A549 (cell line): ENCODE results near the gene MGMT.

ENCODE experiments used
- CBX2 ChIP-seq: fragments of 200-600 bp; sonication (generic); IDR thresholded peaks from 2 replicates; pipeline ENCODE4 v1.6.1; 2016; ENCODE audit warnings: low read depth, mild to moderate bottlenecking, borderline replicate concordance
- CHD2 ChIP-seq: fragments of 150-350 bp; IDR thresholded peaks from 2 replicates; pipeline ENCODE4 v1.6.1; 2014; ENCODE audit warnings: low read length; ENCODE audit not compliant: partially characterized antibody
- GATA3 ChIP-seq: IDR thresholded peaks from 2 replicates; pipeline ENCODE4 v1.6.1; 2012; ENCODE audit warnings: borderline replicate concordance
- HEYL ChIP-seq: fragments of 250-450 bp; sonication (Bioruptor Pico); IDR thresholded peaks from 2 replicates; pipeline ENCODE4 v1.8.0; 2021; ENCODE audit warnings: mild to moderate bottlenecking, moderate library complexity
- JUN ChIP-seq, 2 experiments: fragments of >200 bp; sonication (Bioruptor Twin); formaldehyde crosslinking; IDR thresholded peaks; 2 replicates in 1 of 2; 3 replicates in 1 of 2; pipeline ENCODE4 v1.6.1; 2016 to 2017
- JUNB ChIP-seq: fragments of >200 bp; sonication (Bioruptor Twin); formaldehyde crosslinking; IDR thresholded peaks from 2 replicates; pipeline ENCODE4 v1.6.1; 2016
- POLR2A ChIP-seq: IDR thresholded peaks from 2 replicates; pipeline ENCODE4 v1.6.1; 2012; ENCODE audit warnings: mild to moderate bottlenecking, low read length
- POLR2AphosphoS2 ChIP-seq: conservative IDR thresholded peaks from 2 replicates; pipeline ENCODE4 v1.6.1; 2012; ENCODE audit warnings: low read length, improper control_type of control experiment, inconsistent platforms
- RAD21 ChIP-seq, 2 experiments: fragments of >200 bp in 1 of 2; sonication (Bioruptor Twin) in 1 of 2; formaldehyde crosslinking in 1 of 2; IDR thresholded peaks in 1 of 2; conservative IDR thresholded peaks in 1 of 2; 2 replicates in 1 of 2; 3 replicates in 1 of 2; pipeline ENCODE4 v1.6.1; 2012 to 2018; ENCODE audit warnings: inconsistent platforms in 1 of 2
- RCOR1 ChIP-seq: fragments of 150-350 bp; IDR thresholded peaks from 2 replicates; pipeline ENCODE4 v1.6.1; 2014; ENCODE audit warnings: antibody characterized with exemption, low read length, low read depth
- TF ChIP-seq, protein P1 (sequence below): IDR thresholded peaks from 2 replicates; pipeline ENCODE4 v1.6.1; 2012
- TF ChIP-seq, protein P2 (sequence below): fragments of >200 bp; sonication (Bioruptor Twin); formaldehyde crosslinking; IDR thresholded peaks from 3 replicates; pipeline ENCODE4 v1.5.1; 2016
- TF ChIP-seq, protein P3 (sequence below): fragments of >200 bp; sonication (Bioruptor Twin); formaldehyde crosslinking; IDR thresholded peaks from 3 replicates; pipeline ENCODE4 v1.6.1; 2016

DNA sequence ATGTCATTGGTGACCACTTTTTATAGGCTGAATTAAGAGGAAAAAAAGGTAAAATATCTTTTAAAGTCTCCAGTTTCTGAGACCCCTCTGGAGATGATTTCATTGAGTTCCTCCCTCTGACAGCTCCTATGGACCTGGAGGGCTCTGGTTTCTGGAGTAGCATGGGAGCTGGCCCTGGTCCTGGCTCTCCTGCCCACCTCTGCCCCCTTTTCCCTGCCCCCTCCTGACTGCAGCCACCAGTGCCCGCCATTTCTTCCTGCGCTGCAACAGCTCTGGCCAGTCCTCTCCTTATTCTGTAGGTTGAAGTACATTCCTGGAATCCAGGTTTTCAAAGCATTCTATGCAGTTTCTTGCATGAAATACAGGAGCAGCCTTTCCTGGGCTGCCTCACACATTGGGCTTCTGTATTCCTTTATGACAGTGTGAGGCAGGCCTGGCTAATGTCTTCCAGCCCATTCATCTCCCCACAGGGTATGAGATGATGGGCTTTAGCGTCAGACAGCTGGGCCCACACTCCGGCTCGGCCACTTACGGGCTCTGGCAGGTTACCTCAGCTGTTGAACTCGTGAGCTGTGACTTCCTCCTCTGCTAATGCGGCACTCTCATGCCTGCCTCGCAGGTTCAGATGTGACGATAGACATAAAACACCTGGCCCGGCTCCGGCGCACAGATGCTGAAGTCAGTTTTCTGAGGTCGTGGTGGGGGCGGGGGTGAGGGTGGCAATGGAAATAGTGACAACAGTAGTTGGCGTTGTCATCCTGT, 101.7 kb downstream of the MGMT start:
- TF ChIP-seq, protein P1, sequence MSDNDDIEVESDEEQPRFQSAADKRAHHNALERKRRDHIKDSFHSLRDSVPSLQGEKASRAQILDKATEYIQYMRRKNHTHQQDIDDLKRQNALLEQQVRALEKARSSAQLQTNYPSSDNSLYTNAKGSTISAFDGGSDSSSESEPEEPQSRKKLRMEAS: no peak
- TF ChIP-seq, protein P2, sequence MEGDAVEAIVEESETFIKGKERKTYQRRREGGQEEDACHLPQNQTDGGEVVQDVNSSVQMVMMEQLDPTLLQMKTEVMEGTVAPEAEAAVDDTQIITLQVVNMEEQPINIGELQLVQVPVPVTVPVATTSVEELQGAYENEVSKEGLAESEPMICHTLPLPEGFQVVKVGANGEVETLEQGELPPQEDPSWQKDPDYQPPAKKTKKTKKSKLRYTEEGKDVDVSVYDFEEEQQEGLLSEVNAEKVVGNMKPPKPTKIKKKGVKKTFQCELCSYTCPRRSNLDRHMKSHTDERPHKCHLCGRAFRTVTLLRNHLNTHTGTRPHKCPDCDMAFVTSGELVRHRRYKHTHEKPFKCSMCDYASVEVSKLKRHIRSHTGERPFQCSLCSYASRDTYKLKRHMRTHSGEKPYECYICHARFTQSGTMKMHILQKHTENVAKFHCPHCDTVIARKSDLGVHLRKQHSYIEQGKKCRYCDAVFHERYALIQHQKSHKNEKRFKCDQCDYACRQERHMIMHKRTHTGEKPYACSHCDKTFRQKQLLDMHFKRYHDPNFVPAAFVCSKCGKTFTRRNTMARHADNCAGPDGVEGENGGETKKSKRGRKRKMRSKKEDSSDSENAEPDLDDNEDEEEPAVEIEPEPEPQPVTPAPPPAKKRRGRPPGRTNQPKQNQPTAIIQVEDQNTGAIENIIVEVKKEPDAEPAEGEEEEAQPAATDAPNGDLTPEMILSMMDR: no peak
- TF ChIP-seq POLR2A: no peak
- TF ChIP-seq GATA3: no peak
- no peak for TF ChIP-seq RAD21 (conservative IDR thresholded peaks at IDR 0.05 in 1 of 2, IDR thresholded peaks at IDR 0.05 in 1 of 2)
- no peak for TF ChIP-seq JUNB
- no peak for TF ChIP-seq JUN (IDR thresholded peaks at IDR 0.05)
- TF ChIP-seq CHD2: no peak
- no peak for TF ChIP-seq HEYL (CRISPR knock-in tag)
- no peak for TF ChIP-seq RCOR1
- no peak for TF ChIP-seq CBX2
- TF ChIP-seq, protein P3, sequence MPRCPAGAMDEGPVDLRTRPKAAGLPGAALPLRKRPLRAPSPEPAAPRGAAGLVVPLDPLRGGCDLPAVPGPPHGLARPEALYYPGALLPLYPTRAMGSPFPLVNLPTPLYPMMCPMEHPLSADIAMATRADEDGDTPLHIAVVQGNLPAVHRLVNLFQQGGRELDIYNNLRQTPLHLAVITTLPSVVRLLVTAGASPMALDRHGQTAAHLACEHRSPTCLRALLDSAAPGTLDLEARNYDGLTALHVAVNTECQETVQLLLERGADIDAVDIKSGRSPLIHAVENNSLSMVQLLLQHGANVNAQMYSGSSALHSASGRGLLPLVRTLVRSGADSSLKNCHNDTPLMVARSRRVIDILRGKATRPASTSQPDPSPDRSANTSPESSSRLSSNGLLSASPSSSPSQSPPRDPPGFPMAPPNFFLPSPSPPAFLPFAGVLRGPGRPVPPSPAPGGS: no peak
- no peak for TF ChIP-seq POLR2AphosphoS2
